ENCODE measurements around the gene AFF2.

DNA sequence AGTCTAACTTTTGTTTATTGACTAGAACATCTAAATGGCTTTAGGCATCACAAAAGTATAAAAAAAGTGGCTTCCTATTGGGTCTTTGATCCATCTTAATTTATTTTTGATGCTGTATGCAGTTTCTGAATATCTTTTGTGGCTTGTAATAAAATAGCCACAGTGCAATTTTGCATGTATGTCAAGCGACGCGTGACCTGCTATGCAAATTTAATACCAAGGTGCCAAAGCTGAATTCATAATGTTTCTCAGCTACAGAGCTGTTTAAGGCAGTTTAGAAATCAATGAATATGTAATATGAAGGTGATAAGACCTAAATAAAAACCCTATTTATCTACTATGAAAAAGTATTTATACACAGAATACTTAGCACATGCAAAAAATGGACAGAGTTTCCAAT, 197.8 kb downstream of the AFF2 start:
- no peak for TF ChIP-seq POLR2A (IDR thresholded peaks at IDR 0.05; ENCODE audit: low read depth, low read length)
- no peak for TF ChIP-seq POLR2AphosphoS5 (IDR thresholded peaks at IDR 0.05; ENCODE audit: low read depth, low read length)
- TF ChIP-seq TAF1 (IDR thresholded peaks at IDR 0.05; ENCODE audit: borderline replicate concordance, low read depth, low read length), result no peak

Measured in GM12892 (cell line).